ENCODE data around the gene FAM24B.

The FAM24B gene

DNA sequence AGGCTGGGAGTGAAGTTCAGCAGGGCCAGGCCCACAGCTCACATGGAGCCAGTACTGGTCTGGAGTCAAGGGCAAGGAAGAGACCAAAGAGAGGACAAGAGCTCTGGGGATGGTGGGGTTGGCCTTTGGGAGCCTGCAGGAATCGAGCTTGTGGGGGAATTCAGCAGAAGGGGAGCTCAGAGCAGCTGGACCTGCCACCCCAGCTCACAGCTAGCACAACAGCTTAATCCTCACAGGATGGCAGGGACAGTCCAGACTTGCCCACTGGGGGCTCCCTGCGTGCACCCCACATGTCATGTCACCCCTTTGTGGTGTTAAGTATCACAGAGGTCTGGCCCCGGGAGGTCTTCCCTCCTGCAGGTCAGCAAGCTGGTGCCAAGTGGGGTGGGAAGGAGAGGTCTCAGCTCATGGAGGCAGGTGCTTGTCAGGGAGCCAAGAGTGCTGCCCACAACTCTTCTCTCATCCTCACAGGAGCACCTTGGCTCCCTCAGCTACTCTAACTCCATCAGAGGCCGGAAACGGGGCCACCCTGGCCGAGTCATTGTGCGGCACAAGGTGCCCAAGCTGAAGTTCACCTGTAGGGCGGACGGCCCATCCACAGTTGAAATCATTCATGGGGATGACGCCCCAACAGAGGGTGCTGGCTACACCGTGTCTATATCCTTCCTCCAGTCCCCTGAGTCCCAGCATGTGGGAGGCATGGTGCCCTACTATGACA, 56.2 kb downstream of the FAM24B start:
- no peak for DNase-seq (ENCODE audit: low spot score)

GRCh38 chr10:122821808-122822207, 57.6 kb downstream of the FAM24B start:
- no peak for DNase-seq (ENCODE audit: low spot score)

DNA sequence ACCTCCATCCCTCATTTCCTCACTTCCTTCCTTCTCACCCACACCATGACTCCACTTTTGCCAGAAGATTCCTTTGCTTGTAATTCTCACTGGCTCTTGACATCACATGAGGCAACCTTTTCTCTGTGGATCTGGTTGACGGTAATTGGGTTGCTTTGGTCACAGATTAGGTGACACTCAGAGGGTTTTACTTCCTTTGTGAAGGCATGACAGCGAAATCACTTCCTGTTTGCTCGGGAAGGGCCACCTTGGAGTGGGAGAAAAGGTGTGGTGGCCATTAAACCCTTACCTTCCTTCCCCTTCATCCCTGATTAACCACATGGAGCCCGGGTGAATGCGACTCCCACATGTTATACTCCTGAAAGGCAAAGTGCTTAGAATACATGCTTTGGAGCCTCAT, 63.9 kb downstream of the FAM24B start:
- no peak for DNase-seq (ENCODE audit: low spot score)

- no peak for DNase-seq (ENCODE audit: low spot score)
Observed at GRCh38 chr10:122814493-122814892, 64.9 kb downstream of the FAM24B start.

GRCh38 chr10:122812751-122813150, 66.6 kb downstream of the FAM24B start:
- DNase-seq (ENCODE audit: low spot score) = no peak

- DNase-seq (ENCODE audit: low spot score) = no peak
Observed at GRCh38 chr10:122802282-122802681, 77.1 kb downstream of the FAM24B start.

Measured in pons (tissue), 1 donor.